ENCODE measurements around the gene CRISPLD2.

CRISPLD2 gene

GRCh38 chr16:84861671-84862070 is 41.9 kb downstream of the CRISPLD2 start:
- ChIA-PET POLR2A (no interaction called here), CTCF (no interaction called here)
- TF ChIP-seq CTCF (IDR thresholded peaks at IDR 0.05; ENCODE audit: control extremely low read depth, extremely low read depth, low read depth, missing control alignments): no peak
- no peak for DNase-seq (ENCODE audit: extremely low spot score)

DNA sequence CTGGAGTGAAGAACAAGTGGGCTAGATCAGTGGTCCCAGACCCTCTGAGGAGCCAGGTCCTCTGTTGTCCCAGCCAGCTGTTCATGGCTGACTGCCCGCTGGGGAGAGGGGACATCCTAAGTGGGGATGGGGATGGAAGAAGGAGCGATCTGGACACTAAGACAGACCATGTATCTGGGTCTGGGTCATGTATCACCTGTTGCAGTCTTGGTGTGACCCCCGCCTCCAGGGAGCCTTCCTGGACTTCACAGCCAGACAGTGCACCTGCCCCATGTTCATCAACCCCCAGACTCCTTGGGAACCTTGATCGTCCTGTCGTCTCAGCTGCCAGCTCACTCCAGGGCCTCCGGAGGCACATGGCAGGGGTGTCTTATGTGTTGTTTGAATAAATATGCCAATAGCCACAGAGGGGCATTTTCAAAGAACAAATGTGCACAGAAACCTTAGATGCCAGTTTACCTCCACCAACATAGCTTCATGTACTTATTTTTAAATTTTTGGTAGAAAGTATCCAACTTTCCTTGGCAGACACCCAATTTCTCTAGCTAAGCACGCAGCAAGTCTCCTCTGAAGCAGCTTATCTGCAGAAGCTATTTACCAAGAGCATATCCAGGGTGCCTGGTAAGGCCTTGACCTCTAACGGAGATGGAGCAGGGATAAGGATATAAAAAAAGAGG is 43.2 kb downstream of the CRISPLD2 start:
- ChIA-PET CTCF (interaction anchor here (1.1 kb wide), 1 partner anchor 8 kb away, joined by 3 read pairs; no protein-coding TSS in a partner anchor), POLR2A (no interaction called here)
- TF ChIP-seq CTCF (IDR thresholded peaks at IDR 0.05; ENCODE audit: control extremely low read depth, extremely low read depth, low read depth, missing control alignments): no peak
- DNase-seq (ENCODE audit: extremely low spot score): no peak

- CTCF ChIA-PET: no interaction called here
- DNase-seq (ENCODE audit: extremely low spot score): no peak
- TF ChIP-seq CTCF (IDR thresholded peaks at IDR 0.05; ENCODE audit: control extremely low read depth, extremely low read depth, low read depth, missing control alignments): no peak
- POLR2A ChIA-PET: no interaction called here
These were observed 43.7 kb downstream of the CRISPLD2 start for GRCh38 chr16:84863481-84863814.

DNA sequence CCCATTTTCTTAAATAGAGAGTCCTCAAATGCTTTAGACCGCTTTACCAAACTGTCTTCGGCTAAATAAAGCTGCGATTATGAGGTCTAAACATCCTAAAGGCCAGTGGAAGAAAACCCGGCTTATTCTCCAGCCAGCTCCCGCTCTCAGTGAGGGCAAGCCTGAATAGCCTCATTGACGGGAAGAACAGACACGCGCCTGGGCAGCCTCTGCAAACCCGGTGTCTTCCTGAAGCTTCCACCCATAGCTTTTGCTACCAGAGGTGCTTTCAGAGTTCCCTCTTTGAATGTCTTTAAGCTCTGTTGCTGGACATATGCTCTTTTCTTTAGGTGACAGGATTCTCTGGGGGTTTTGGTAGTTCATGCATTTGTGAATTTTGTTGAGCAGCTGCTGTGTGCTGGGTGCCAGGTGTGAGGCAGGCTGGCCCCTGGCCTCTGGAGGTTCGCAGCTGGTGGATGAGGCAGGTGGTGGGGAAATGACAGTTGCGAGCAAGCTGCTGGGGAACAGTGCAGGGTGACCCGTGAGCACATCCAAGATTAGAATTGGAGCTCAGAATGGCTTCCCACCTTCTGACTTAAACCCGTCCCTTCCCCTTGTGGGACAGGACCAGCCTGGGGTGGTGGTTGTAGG is 44.7 kb downstream of the CRISPLD2 start:
- POLR2A ChIA-PET: interaction anchor here (0.6 kb wide), 1 partner anchor 637 kb away, joined by 9 read pairs; no protein-coding TSS in a partner anchor
- no peak for DNase-seq (ENCODE audit: extremely low spot score)
- TF ChIP-seq CTCF (IDR thresholded peaks at IDR 0.05; ENCODE audit: control extremely low read depth, extremely low read depth, low read depth, missing control alignments): no peak
- CTCF ChIA-PET: interaction anchor here (0.6 to 1.3 kb wide), 2 partner anchors 32 to 427 kb away, joined by 3 read pairs; no protein-coding TSS in a partner anchor

GRCh38 chr16:84867696-84868095 is 47.9 kb downstream of the CRISPLD2 start:
- no peak for TF ChIP-seq CTCF (IDR thresholded peaks at IDR 0.05; ENCODE audit: control extremely low read depth, extremely low read depth, low read depth, missing control alignments)
- DNase-seq (ENCODE audit: extremely low spot score): no peak
- ChIA-PET POLR2A (no interaction called here), CTCF (no interaction called here)

GRCh38 chr16:84868328-84868727 is 48.5 kb downstream of the CRISPLD2 start:
- CTCF ChIA-PET: no interaction called here
- no peak for DNase-seq (ENCODE audit: extremely low spot score)
- POLR2A ChIA-PET: no interaction called here
- no peak for TF ChIP-seq CTCF (IDR thresholded peaks at IDR 0.05; ENCODE audit: control extremely low read depth, extremely low read depth, low read depth, missing control alignments)

Measured in GM10248 (cell line).